Smooth muscle cell (in vitro differentiated cells): ENCODE results near the gene ACTR6. TPM values are rescaled to one million over a fixed set of nuclear protein-coding genes. Genes with fewer than 3 reads are reported as not detected.
"Not testable (repeated sequence)": the region's sequence is repeated elsewhere in the genome, so short reads cannot be mapped to it uniquely, and the experiment has no call there.

Experiments
- DNase-seq: peaks from one replicate; lab custom pipeline; 2025; ENCODE audit not compliant: unreplicated experiment; lab: John Stamatoyannopoulos, UW
- H2AFZ ChIP-seq: fragments of 200-600 bp; sonication (generic); 2 replicates; pipeline ENCODE4 v1.6.0; 2016; ENCODE audit warnings: antibody characterized with exemption, low read depth, mild to moderate bottlenecking
- H3F3A ChIP-seq: fragments of 200-600 bp; sonication (generic); 2 replicates; pipeline ENCODE4 v1.6.0; 2017; ENCODE audit warnings: antibody characterized with exemption, low read depth
- H3K27ac ChIP-seq: fragments of 200-600 bp; sonication (generic); 2 replicates; pipeline ENCODE4 v1.5.1; 2016; ENCODE audit warnings: low read depth, mild to moderate bottlenecking
- H3K27me3 ChIP-seq: fragments of 200-600 bp; sonication (generic); 2 replicates; pipeline ENCODE4 v1.6.1; 2016; ENCODE audit warnings: low read depth, mild to moderate bottlenecking
- H3K36me3 ChIP-seq: fragments of 200-600 bp; sonication (generic); 2 replicates; pipeline ENCODE4 v1.5.1; 2016; ENCODE audit warnings: low read depth
- H3K4me1 ChIP-seq: fragments of 200-600 bp; sonication (generic); 2 replicates; pipeline ENCODE4 v1.5.1; 2016; ENCODE audit warnings: low read depth
- H3K4me2 ChIP-seq: fragments of 200-600 bp; sonication (generic); 2 replicates; pipeline ENCODE4 v1.6.0; 2016; ENCODE audit warnings: mild to moderate bottlenecking
- H3K4me3 ChIP-seq: fragments of 200-600 bp; sonication (generic); 2 replicates; pipeline ENCODE4 v1.5.1; 2016; ENCODE audit warnings: mild to moderate bottlenecking
- H3K79me2 ChIP-seq: fragments of 200-600 bp; sonication (generic); 2 replicates; pipeline ENCODE4 v1.6.0; 2016; ENCODE audit warnings: low read depth, mild to moderate bottlenecking
- H3K9ac ChIP-seq: fragments of 200-600 bp; sonication (generic); 2 replicates; pipeline ENCODE4 v1.6.0; 2016; ENCODE audit warnings: low read depth
- H3K9me3 ChIP-seq: fragments of 200-600 bp; sonication (generic); replicated peaks from 2 replicates; pipeline ENCODE4 v1.5.1; 2016; ENCODE audit warnings: low read depth
- H4K20me1 ChIP-seq: fragments of 200-600 bp; sonication (generic); 2 replicates; pipeline ENCODE4 v1.6.0; 2016; ENCODE audit warnings: low read depth
- WGBS: methylation state at CpG from one replicate; pipeline ENCODE4 v1.1.7; 2016; ENCODE audit warnings: low lambda C conversion rate; 5-methylcytosine and 5-hydroxymethylcytosine counted together
- polyA plus RNA-seq: library from polyadenylated mRNA; unstranded; fragments of >200 nt; fragmentation: Nextera tagmentation; extraction: Ambion mirVana; gene quantifications from 2 replicates; pipeline ENCODE4 v1.2.1, GENCODE V29; 2016
- total RNA-seq: library from RNA; depleted of rRNA; stranded (reverse); fragments of >200 nt; gene quantifications from 2 replicates; pipeline ENCODE4 v1.2.3, GENCODE V29; 2014
- TF ChIP-seq, protein P1 (sequence below): fragments of 200-600 bp; sonication (generic); IDR thresholded peaks from 2 replicates; pipeline ENCODE4 v1.5.1; 2017; ENCODE audit warnings: borderline replicate concordance, mild to moderate bottlenecking, antibody characterized with exemption; ENCODE audit not compliant: insufficient read depth, poor library complexity, severe bottlenecking

ACTR6 gene
- total and polyA plus RNA-seq, 2 experiments from 2014 or later: 21.7 to 27.3 TPM

DNA sequence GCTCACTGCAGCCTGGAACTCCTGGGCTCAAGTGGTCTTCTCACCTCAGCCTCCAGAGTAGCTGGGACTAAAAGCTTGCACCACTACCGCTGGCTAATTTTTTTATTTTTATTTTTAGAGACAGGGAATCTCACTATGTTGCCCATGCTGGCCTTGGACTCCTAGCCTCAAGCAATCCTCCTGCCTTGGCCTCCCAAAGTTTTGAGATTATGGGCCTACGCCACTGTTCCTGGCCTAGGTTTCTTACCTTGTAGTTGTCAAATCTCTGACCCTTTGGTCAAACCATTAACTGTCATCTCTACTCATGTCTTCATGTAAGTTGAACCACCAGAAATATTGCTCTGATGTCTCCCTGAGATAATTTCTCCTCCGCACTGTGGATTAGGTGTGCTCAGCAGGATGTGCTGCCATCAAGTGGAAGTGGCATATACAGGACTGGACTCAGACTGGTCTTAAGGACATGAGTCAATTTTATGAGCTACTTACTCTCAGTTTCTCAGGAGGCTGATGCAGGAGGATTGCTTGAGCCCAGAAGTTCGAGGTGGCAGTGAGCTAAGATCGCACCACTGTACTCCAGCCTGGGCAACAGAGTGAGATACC lies 28.5 kb downstream of the ACTR6 start:
- no peaks in the 10 kb centered on the region for H3K4me1 ChIP-seq
- no peak overlapping the region for H3K4me2 ChIP-seq
- no peak overlapping the region for H2AFZ ChIP-seq
- H3F3A ChIP-seq: no peaks in the 10 kb centered on the region
- no peak for DNase-seq
- H3K27ac ChIP-seq: no peak overlapping the region
- no peak overlapping the region for H3K9ac ChIP-seq
- no peaks in the 10 kb centered on the region for H3K9me3 ChIP-seq
- TF ChIP-seq, protein P1, sequence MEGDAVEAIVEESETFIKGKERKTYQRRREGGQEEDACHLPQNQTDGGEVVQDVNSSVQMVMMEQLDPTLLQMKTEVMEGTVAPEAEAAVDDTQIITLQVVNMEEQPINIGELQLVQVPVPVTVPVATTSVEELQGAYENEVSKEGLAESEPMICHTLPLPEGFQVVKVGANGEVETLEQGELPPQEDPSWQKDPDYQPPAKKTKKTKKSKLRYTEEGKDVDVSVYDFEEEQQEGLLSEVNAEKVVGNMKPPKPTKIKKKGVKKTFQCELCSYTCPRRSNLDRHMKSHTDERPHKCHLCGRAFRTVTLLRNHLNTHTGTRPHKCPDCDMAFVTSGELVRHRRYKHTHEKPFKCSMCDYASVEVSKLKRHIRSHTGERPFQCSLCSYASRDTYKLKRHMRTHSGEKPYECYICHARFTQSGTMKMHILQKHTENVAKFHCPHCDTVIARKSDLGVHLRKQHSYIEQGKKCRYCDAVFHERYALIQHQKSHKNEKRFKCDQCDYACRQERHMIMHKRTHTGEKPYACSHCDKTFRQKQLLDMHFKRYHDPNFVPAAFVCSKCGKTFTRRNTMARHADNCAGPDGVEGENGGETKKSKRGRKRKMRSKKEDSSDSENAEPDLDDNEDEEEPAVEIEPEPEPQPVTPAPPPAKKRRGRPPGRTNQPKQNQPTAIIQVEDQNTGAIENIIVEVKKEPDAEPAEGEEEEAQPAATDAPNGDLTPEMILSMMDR: no peak
- H4K20me1 ChIP-seq: no peaks in the 10 kb centered on the region
- H3K27me3 ChIP-seq: no peaks in the 10 kb centered on the region
- 82% methylated on average over 5 of the region's 5 CpGs for WGBS
- H3K79me2 ChIP-seq: no peaks in the 10 kb centered on the region
- H3K4me3 ChIP-seq: no peak overlapping the region
- H3K36me3 ChIP-seq: no peaks in the 10 kb centered on the region

DNA sequence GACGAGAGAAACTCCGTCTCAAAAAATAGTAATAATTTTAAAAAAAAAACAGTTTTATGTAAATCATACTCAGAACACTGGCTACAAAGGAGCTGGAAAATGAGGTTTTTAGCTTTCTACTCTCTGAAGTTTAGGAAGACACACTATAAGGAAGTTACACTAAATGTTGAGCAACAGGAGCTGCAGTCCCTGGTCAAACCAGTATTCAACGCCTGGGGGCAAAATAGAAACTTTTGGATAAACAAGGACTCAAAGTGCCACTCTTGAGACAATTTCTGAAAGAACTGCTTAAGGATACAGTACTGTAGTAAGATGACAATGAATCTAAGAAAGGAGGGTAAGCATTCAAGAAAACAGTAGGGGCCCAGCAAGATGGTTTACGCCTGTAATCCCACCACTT lies 29.3 kb downstream of the ACTR6 start:
- Histone ChIP-seq H2AFZ (no peak overlapping the region), H3K36me3 (no peaks in the 10 kb centered on the region), H3K4me1 (no peaks in the 10 kb centered on the region), H3K27me3 (no peaks in the 10 kb centered on the region), H3K9ac (no peak overlapping the region), H3K27ac (no peak overlapping the region), H3K4me3 (no peak overlapping the region), H4K20me1 (no peaks in the 10 kb centered on the region), H3K4me2 (no peak overlapping the region), H3K9me3 (no peaks in the 10 kb centered on the region), H3K79me2 (no peaks in the 10 kb centered on the region), H3F3A (no peaks in the 10 kb centered on the region)
- DNase-seq: no peak
- WGBS: 77% methylated on average over 4 of the region's 4 CpGs
- TF ChIP-seq, protein P1: no peak

DNA sequence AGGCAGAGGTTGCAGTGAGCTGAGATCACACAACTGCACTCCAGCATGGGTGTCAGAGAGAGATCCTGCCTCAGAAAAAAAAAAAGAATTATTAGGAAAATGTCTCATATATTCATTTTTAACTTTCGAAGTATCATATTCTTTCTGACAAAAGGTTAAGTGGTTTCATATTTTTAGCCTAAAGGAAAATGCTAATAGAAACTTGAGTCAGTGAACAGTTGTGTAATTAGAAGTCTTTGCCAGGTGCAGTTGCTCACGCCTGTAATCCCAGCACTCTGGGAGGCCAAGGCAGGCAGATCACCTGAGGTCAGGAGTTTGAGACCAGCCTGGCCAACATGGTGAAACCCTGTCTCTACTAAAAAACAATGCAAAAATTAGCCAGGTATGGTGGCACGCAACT lies 31.3 kb downstream of the ACTR6 start:
- not testable (repeated sequence) for H3K27me3 ChIP-seq, H3K9ac ChIP-seq, H4K20me1 ChIP-seq, H3K27ac ChIP-seq, DNase-seq, H2AFZ ChIP-seq, H3K79me2 ChIP-seq, H3K36me3 ChIP-seq, H3K4me1 ChIP-seq, H3F3A ChIP-seq, H3K9me3 ChIP-seq, H3K4me3 ChIP-seq, H3K4me2 ChIP-seq
- 82% methylated on average over 3 of the region's 3 CpGs for WGBS

DNA sequence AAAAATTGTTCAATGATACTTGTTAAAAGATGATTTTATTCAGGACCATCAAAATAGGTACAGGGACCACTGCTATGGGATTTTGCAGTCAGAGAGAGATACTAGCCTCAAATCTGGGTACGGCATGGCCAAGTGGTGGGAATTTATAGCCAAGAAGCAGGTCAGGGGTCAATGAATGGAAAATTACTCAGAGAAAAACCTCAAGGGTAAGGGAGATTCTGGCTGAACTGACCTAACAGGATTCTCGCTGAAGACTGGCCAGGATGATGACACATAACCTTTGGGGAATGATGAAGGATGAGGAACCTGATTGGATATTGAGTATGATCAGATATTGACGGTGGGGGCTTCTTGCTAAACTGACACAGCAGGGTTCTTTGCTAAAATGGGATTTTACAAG lies 33.6 kb downstream of the ACTR6 start:
- Histone ChIP-seq H3K9ac (no peak overlapping the region), H3K36me3 (no peaks in the 10 kb centered on the region), H2AFZ (no peak overlapping the region), H3K79me2 (no peaks in the 10 kb centered on the region), H3K4me1 (no peaks in the 10 kb centered on the region), H3F3A (no peaks in the 10 kb centered on the region), H3K27ac (no peak overlapping the region), H3K9me3 (no peaks in the 10 kb centered on the region), H3K4me2 (no peak overlapping the region), H3K27me3 (no peaks in the 10 kb centered on the region), H3K4me3 (no peak overlapping the region), H4K20me1 (no peaks in the 10 kb centered on the region)
- TF ChIP-seq, protein P1: no peak
- no peak for DNase-seq
- 18% methylated on average over 3 of the region's 3 CpGs for WGBS
